ENCODE measurements around the gene CAPS2.

- TF ChIP-seq REST (IDR thresholded peaks at IDR 0.05), result no peak
- TF ChIP-seq ATF3 (IDR thresholded peaks at IDR 0.05), result no peak
Measured at GRCh38 chr12:75378354-75378753, 48.2 kb upstream of the CAPS2 start.
